HG03469 (cell line): ENCODE data around the gene ATP6V1G1.

Experiments
- ATAC-seq: cut with Tn5 transposase; IDR thresholded peaks from one replicate; pipeline ENCODE4 v1.9.1; 2021; ENCODE audit warnings: mild to moderate bottlenecking, moderate library complexity, moderate number of reproducible peaks; ENCODE audit not compliant: unreplicated experiment

The ATP6V1G1 gene

GRCh38 chr9:114587345-114588202 lies at the start of gene ATP6V1G1:
Gene ATP6V1G1, plus strand, starts transcription at chr9:114587769. Its CDS starts 70 bp downstream, at chr9:114587839.
- peak; percentile 85 for ATAC-seq

- ATAC-seq = peak; percentile 78
Measured at GRCh38 chr9:114538241-114538640, 49.3 kb upstream of the ATP6V1G1 start.

GRCh38 chr9:114539701-114540380 lies 47.7 kb upstream of the ATP6V1G1 start:
- ATAC-seq = no peak

GRCh38 chr9:114545055-114545454 lies 42.5 kb upstream of the ATP6V1G1 start:
- ATAC-seq = no peak

- ATAC-seq = no peak
Measured at GRCh38 chr9:114546851-114547250, 40.7 kb upstream of the ATP6V1G1 start.

GRCh38 chr9:114549697-114550330 lies 37.8 kb upstream of the ATP6V1G1 start:
- no peak for ATAC-seq

GRCh38 chr9:114551750-114552685 lies 35.6 kb upstream of the ATP6V1G1 start:
- no peak for ATAC-seq

GRCh38 chr9:114552706-114553105 lies 34.9 kb upstream of the ATP6V1G1 start:
- no peak for ATAC-seq

- ATAC-seq = no peak
Measured at GRCh38 chr9:114553202-114553601, 34.4 kb upstream of the ATP6V1G1 start.

- no peak for ATAC-seq
Measured at GRCh38 chr9:114555696-114556095, 31.9 kb upstream of the ATP6V1G1 start.

GRCh38 chr9:114558027-114558675 lies 29.4 kb upstream of the ATP6V1G1 start:
- no peak for ATAC-seq

GRCh38 chr9:114559830-114560513 lies 27.6 kb upstream of the ATP6V1G1 start:
- no peak for ATAC-seq

- ATAC-seq = no peak
Measured at GRCh38 chr9:114560956-114561355, 26.6 kb upstream of the ATP6V1G1 start.

GRCh38 chr9:114561771-114562170 lies 25.8 kb upstream of the ATP6V1G1 start:
- ATAC-seq = no peak

- ATAC-seq = no peak
Measured at GRCh38 chr9:114565204-114565603, 22.4 kb upstream of the ATP6V1G1 start.

GRCh38 chr9:114570742-114571141 lies 16.8 kb upstream of the ATP6V1G1 start:
- ATAC-seq = no peak

- no peak for ATAC-seq
Measured at GRCh38 chr9:114571391-114571790, 16.2 kb upstream of the ATP6V1G1 start.

- no peak for ATAC-seq
Measured at GRCh38 chr9:114572199-114572598, 15.4 kb upstream of the ATP6V1G1 start.

GRCh38 chr9:114574438-114574837 lies 13.1 kb upstream of the ATP6V1G1 start:
- ATAC-seq = no peak
